ENCODE data around the gene DUSP1.

DNA sequence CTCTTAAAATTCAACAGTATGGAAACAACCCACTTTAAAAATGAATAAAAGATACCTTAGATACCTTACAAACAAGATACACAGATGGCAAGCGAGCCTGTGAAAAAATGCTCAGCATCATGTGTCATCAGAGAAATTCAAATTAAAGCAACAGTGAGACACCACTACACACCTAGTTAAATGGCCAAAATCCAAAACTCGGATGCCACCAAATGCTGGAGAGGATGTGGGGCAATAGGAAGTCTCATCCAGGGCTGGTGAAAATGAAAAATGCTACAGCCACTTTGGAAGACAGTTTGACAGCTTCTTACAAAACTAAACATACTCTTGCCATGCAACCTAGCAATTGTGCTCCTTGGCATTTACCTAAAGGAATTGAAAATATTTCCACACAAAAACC, 17.9 kb downstream of the DUSP1 start:
- TF ChIP-seq, protein P1, sequence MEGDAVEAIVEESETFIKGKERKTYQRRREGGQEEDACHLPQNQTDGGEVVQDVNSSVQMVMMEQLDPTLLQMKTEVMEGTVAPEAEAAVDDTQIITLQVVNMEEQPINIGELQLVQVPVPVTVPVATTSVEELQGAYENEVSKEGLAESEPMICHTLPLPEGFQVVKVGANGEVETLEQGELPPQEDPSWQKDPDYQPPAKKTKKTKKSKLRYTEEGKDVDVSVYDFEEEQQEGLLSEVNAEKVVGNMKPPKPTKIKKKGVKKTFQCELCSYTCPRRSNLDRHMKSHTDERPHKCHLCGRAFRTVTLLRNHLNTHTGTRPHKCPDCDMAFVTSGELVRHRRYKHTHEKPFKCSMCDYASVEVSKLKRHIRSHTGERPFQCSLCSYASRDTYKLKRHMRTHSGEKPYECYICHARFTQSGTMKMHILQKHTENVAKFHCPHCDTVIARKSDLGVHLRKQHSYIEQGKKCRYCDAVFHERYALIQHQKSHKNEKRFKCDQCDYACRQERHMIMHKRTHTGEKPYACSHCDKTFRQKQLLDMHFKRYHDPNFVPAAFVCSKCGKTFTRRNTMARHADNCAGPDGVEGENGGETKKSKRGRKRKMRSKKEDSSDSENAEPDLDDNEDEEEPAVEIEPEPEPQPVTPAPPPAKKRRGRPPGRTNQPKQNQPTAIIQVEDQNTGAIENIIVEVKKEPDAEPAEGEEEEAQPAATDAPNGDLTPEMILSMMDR (IDR thresholded peaks at IDR 0.05; ENCODE audit: poor library complexity, severe bottlenecking) = no peak
- no peak for TF ChIP-seq POLR2AphosphoS5 (IDR thresholded peaks at IDR 0.05)
- no peak for TF ChIP-seq EP300 (conservative IDR thresholded peaks at IDR 0.05; ENCODE audit: poor library complexity, severe bottlenecking)
- no peak for TF ChIP-seq EZH2 (IDR thresholded peaks at IDR 0.05; ENCODE audit: borderline replicate concordance, insufficient read depth, low read length, poor library complexity, severe bottlenecking)
- no peak for TF ChIP-seq SMC3 (conservative IDR thresholded peaks at IDR 0.05; ENCODE audit: poor library complexity)
- TF ChIP-seq, protein P2, sequence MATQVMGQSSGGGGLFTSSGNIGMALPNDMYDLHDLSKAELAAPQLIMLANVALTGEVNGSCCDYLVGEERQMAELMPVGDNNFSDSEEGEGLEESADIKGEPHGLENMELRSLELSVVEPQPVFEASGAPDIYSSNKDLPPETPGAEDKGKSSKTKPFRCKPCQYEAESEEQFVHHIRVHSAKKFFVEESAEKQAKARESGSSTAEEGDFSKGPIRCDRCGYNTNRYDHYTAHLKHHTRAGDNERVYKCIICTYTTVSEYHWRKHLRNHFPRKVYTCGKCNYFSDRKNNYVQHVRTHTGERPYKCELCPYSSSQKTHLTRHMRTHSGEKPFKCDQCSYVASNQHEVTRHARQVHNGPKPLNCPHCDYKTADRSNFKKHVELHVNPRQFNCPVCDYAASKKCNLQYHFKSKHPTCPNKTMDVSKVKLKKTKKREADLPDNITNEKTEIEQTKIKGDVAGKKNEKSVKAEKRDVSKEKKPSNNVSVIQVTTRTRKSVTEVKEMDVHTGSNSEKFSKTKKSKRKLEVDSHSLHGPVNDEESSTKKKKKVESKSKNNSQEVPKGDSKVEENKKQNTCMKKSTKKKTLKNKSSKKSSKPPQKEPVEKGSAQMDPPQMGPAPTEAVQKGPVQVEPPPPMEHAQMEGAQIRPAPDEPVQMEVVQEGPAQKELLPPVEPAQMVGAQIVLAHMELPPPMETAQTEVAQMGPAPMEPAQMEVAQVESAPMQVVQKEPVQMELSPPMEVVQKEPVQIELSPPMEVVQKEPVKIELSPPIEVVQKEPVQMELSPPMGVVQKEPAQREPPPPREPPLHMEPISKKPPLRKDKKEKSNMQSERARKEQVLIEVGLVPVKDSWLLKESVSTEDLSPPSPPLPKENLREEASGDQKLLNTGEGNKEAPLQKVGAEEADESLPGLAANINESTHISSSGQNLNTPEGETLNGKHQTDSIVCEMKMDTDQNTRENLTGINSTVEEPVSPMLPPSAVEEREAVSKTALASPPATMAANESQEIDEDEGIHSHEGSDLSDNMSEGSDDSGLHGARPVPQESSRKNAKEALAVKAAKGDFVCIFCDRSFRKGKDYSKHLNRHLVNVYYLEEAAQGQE (IDR thresholded peaks at IDR 0.05; ENCODE audit: borderline replicate concordance) = no peak

All from neural cell (in vitro differentiated cells).